Mucosa of stomach (tissue), 1 donor: ENCODE measurements around the gene CCDC107.
A peak's percentile ranks its signal among the peaks of the same experiment; 100 is the strongest.
"Not testable (repeated sequence)": the region's sequence is repeated elsewhere in the genome, so short reads cannot be mapped to it uniquely, and the experiment has no call there.

ENCODE experiments used
- H3K27me3 ChIP-seq: one replicate; pipeline ENCODE4 v1.7.0; 2013; ENCODE audit warnings: mild to moderate bottlenecking, low read length; ENCODE audit not compliant: control insufficient read depth, insufficient read depth
- H3K36me3 ChIP-seq: one replicate; pipeline ENCODE4 v1.7.0; 2013; ENCODE audit warnings: low read length; ENCODE audit not compliant: control insufficient read depth, insufficient read depth
- H3K4me1 ChIP-seq: one replicate; pipeline ENCODE4 v1.7.0; 2013; ENCODE audit warnings: mild to moderate bottlenecking, low read length; ENCODE audit not compliant: control insufficient read depth, insufficient read depth
- H3K4me3 ChIP-seq: one replicate; pipeline ENCODE4 v1.7.0; 2013; ENCODE audit warnings: low read length
- H3K9ac ChIP-seq: one replicate; pipeline ENCODE4 v1.7.0; 2013; ENCODE audit warnings: mild to moderate bottlenecking, low read length, moderate library complexity
- H3K9me3 ChIP-seq: one replicate; pipeline ENCODE4 v1.7.0; 2013; ENCODE audit warnings: mild to moderate bottlenecking, low read length, moderate library complexity; ENCODE audit not compliant: control insufficient read depth
- donor health status: Pancreatic carcinoma.

CCDC107 gene

GRCh38 chr9:35658137-35658967, at the start of gene CCDC107:
CCDC107 (plus strand) TSS chr9:35658292; CDS start chr9:35658380, 88 bp downstream.
- peak within 1 kb of the TSS; percentile 90 for H3K9ac ChIP-seq
- peaks cover 3% of the 10 kb centered on the region for H3K36me3 ChIP-seq
- no peaks in the 10 kb centered on the region for H3K27me3 ChIP-seq
- H3K4me1 ChIP-seq: peaks cover 41% of the 10 kb centered on the region
- peak within 1 kb of the TSS; percentile 60 for H3K4me3 ChIP-seq
- no peaks in the 10 kb centered on the region for H3K9me3 ChIP-seq

DNA sequence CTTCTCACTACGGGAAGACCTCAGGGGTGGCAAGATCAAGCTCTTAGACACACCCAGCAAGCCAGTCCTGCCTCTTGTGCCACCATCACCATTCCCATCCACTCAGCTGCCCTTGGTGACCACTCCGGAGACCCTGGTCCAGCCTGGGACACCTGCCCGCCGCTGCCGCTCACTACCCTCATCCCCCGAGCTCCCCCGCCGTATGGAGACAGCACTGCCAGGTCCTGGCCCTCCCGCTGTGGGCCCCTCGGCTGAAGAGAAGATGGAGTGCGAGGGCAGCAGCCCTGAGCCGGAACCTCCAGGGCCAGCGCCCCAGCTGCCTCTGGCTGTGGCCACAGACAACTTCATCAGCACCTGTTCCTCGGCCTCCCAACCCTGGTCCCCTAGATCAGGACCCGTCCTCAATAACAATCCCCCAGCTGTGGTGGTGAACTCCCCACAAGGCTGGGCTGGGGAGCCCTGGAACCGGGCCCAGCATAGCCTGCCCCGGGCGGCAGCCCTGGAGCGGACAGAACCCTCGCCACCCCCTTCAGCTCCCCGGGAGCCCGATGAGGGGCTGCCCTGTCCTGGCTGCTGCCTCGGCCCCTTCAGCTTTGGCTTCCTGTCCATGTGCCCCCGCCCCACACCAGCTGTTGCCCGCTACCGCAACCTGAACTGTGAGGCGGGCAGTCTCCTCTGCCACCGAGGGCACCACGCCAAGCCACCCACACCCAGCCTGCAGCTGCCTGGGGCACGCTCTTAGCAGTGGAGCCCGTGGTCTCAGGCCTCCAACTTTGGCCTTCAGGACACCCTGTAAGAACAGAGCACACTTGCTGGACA, 48.9 kb upstream of the CCDC107 start:
- no peaks in the 10 kb centered on the region for H3K27me3 ChIP-seq
- H3K9me3 ChIP-seq: no peaks in the 10 kb centered on the region
- no peaks in the 10 kb centered on the region for H3K36me3 ChIP-seq
- H3K9ac ChIP-seq: no peak overlapping the region
- H3K4me1 ChIP-seq: peaks cover 5% of the 10 kb centered on the region
- H3K4me3 ChIP-seq: no peak overlapping the region

DNA sequence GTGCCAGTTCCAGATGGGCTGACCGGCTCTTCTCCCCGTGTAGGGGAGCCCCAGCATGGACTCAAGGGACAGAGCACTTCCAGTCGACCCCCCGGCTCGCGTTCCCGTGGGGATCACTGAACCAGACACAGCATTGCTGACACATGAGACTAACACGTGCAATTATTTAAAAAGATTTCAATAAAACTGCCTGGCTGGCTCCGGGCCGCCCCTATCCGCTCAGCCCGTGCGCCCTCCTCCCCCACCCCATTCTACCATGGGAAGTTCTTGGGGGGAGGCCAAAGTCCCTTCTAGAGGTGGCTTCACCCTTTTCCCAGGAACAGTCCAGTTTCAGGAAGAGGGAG, 48.3 kb upstream of the CCDC107 start:
- Histone ChIP-seq H3K9me3 (no peaks in the 10 kb centered on the region), H3K27me3 (no peaks in the 10 kb centered on the region), H3K4me3 (no peak overlapping the region), H3K4me1 (peaks cover 5% of the 10 kb centered on the region), H3K36me3 (no peaks in the 10 kb centered on the region), H3K9ac (no peak overlapping the region)

GRCh38 chr9:35611230-35611797, 46.8 kb upstream of the CCDC107 start:
- Histone ChIP-seq H3K27me3 (peaks cover 1% of the 10 kb centered on the region), H3K4me1 (peaks cover 5% of the 10 kb centered on the region), H3K36me3 (no peaks in the 10 kb centered on the region), H3K9me3 (no peaks in the 10 kb centered on the region), H3K4me3 (no peak overlapping the region), H3K9ac (no peak overlapping the region)

GRCh38 chr9:35612066-35612465, 46.0 kb upstream of the CCDC107 start:
- H3K4me3 ChIP-seq, H3K9ac ChIP-seq, H3K4me1 ChIP-seq, H3K9me3 ChIP-seq, H3K27me3 ChIP-seq, H3K36me3 ChIP-seq: not testable (repeated sequence)

- Histone ChIP-seq H3K4me3 (no peak overlapping the region), H3K9ac (no peak overlapping the region), H3K4me1 (peaks cover 7% of the 10 kb centered on the region), H3K27me3 (peaks cover 15% of the 10 kb centered on the region), H3K36me3 (no peaks in the 10 kb centered on the region), H3K9me3 (no peaks in the 10 kb centered on the region)
These were observed 45.2 kb upstream of the CCDC107 start for GRCh38 chr9:35612843-35613242.

DNA sequence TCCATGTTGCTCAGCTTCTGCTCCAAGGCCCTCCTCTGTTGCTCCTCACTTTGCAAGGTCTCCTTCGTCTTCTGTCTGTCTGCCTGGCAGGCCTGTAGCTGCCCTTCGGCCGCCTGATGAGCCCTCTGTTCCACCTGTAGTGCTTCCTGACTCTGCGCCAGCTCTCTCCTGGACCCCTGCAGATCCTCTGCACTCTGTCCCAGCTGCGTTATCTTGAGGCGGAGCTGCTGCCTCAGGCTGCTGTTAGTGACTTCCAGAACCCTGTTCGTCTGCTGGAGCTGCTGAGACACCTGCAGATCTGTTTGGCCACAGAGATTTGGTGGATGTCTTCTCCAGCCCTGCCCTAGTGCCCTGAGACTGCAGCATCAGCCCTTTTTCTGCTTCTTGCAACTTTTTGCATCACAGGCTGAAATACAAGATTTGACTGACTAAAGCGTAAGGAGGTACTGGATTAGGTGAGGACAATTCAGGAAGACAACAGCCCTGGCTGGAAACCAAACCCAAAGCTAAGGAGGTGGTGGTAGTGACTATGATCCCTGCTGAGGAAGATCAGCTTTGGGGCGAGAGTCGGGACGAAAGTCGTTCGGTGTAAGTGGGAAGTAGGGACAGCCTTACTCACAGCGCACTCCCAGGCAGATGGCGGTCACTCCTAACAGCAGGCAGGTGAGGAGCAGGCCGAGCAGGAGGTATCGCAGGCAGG, 42.0 kb upstream of the CCDC107 start:
- Histone ChIP-seq H3K9me3 (no peaks in the 10 kb centered on the region), H3K27me3 (peaks cover 15% of the 10 kb centered on the region), H3K9ac (peak overlapping the region; percentile 76), H3K36me3 (no peaks in the 10 kb centered on the region), H3K4me1 (peaks cover 7% of the 10 kb centered on the region), H3K4me3 (no peak overlapping the region)

DNA sequence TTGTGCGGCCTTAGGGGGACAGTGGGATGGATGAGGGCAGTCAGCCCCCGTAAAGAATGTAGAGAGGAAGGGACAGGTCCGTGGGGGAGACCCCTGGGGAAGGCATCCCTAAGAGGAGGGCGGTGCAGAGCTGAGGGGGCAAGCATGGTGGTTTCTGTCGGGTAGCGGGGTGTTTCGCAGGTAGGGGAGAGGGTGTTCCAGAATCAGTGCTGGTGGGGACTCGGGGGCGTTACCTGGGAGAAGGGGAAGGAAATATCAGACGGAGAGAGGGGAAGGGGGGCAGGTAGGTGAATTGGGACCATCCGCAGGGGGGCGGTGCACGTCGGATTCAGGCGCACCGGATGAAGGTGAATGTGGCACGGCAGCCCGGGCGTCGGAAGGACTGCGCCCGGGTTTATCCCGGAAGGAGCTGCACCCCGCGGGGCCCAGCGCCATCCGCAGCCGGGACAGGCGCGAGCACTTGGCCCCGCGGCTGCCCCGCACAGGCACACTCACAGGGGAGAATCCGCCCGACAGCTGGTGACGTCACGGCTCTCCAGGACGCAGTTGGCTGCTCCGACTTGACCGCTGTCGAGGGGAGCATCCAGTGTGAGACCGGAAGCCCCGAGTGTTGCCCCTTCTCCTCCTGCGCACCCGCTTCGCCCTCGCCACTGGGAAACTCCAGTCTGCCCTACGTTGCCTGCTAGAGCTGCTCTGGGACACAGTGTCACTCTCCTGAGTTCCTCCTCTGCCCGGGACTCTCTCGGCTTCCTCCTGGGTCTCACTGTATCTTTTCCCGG, 41.2 kb upstream of the CCDC107 start:
- Histone ChIP-seq H3K27me3 (peaks cover 15% of the 10 kb centered on the region), H3K4me1 (peaks cover 7% of the 10 kb centered on the region), H3K9me3 (no peaks in the 10 kb centered on the region), H3K4me3 (peak overlapping the region; percentile 48), H3K36me3 (no peaks in the 10 kb centered on the region), H3K9ac (peak overlapping the region; percentile 76)

GRCh38 chr9:35617548-35617947, 40.5 kb upstream of the CCDC107 start:
- H3K27me3 ChIP-seq: peaks cover 15% of the 10 kb centered on the region
- peak overlapping the region; percentile 48 for H3K4me3 ChIP-seq
- H3K4me1 ChIP-seq: peaks cover 7% of the 10 kb centered on the region
- no peaks in the 10 kb centered on the region for H3K36me3 ChIP-seq
- H3K9me3 ChIP-seq: no peaks in the 10 kb centered on the region
- H3K9ac ChIP-seq: peak overlapping the region; percentile 76

DNA sequence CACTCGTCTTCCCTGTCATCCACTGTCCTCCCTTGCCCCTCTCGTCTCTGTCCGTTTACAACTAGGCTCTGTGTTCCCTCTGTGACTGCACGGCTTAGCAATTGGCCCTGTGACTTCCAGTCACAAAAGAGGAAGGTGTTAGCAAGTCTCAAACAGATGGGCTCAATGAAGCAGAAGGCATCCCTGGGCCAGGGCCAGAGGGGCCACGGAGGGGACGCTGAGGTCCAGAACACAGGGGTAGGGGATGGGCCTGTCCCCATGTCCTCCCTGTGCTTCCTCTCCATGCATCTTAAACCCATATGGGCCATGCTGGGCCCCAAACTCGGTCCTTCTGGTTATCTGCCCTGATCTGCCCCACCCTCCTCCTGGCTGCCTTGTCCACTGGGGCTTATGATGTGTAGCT, 39.8 kb upstream of the CCDC107 start, which contains the start of gene CD72:
TSS of gene CD72 (minus strand) at position 89 of the 403 bp plus-strand sequence. CDS start 110 bp downstream, outside the sequence.
- Histone ChIP-seq H3K4me3 (peak within 1 kb of the TSS; percentile 48), H3K27me3 (peaks cover 15% of the 10 kb centered on the region), H3K4me1 (peaks cover 7% of the 10 kb centered on the region), H3K9me3 (no peaks in the 10 kb centered on the region), H3K36me3 (no peaks in the 10 kb centered on the region), H3K9ac (peak within 1 kb of the TSS; percentile 76)
